GM18498 (cell line): ENCODE data around the gene MLLT3.

ENCODE experiments used
- ATAC-seq: cut with Tn5 transposase; IDR thresholded peaks from one replicate; pipeline ENCODE4 v1.9.1; 2021; ENCODE audit warnings: mild to moderate bottlenecking, moderate library complexity; ENCODE audit not compliant: unreplicated experiment

The MLLT3 gene

DNA sequence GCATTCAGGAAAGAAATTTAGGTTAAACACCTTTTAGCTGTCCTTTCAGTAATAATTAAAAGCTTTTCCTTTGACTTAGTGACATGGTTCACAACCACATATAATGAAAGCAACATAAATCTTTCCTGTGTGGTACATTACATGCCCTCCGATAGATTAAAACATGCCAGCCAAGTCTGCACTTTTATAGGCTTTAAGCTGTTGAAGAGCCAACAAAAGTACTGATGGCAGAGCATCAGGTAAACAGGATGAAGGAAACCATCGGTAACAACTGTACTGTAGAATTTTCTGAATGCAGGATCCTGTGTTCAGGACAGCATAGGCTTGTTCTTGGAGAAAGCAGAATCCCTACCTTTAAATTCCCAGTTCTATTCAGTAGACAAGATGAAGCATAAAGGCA lies 226.6 kb downstream of the MLLT3 start:
- ATAC-seq, result no peak

GRCh38 chr9:20394969-20395368 lies 227.3 kb downstream of the MLLT3 start:
- ATAC-seq, result no peak

GRCh38 chr9:20391208-20391607 lies 231.1 kb downstream of the MLLT3 start:
- ATAC-seq, result no peak

- ATAC-seq, result no peak
Observed at GRCh38 chr9:20390400-20390799, 231.9 kb downstream of the MLLT3 start.

- ATAC-seq, result no peak
Observed at GRCh38 chr9:20387062-20387461, 235.2 kb downstream of the MLLT3 start.

GRCh38 chr9:20384642-20385041 lies 237.7 kb downstream of the MLLT3 start:
- ATAC-seq, result no peak

- ATAC-seq, result peak; percentile 50
Observed at GRCh38 chr9:20382460-20383071, 239.7 kb downstream of the MLLT3 start.

DNA sequence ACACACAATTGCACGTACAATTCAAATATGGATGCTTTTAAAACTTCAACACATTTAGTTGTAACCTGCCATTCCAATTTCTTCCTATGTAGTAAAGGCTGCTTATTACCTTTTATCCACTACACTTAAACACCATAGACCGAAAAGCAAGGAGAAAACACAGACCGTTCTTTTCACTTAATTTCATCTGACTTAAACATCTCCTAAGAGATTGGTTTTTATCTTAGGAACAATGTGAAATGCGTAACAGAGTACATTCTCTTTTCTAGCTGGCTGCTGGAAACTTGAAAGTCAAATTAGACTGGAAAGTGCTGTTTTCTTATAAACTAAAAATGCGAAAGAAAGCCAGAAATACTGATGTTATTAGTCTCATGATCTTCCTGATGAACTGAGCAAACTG lies 241.8 kb downstream of the MLLT3 start:
- no peak for ATAC-seq

- ATAC-seq, result no peak
Observed at GRCh38 chr9:20379804-20380225, 242.5 kb downstream of the MLLT3 start.

- ATAC-seq, result no peak
Observed at GRCh38 chr9:20378851-20379250, 243.4 kb downstream of the MLLT3 start.

DNA sequence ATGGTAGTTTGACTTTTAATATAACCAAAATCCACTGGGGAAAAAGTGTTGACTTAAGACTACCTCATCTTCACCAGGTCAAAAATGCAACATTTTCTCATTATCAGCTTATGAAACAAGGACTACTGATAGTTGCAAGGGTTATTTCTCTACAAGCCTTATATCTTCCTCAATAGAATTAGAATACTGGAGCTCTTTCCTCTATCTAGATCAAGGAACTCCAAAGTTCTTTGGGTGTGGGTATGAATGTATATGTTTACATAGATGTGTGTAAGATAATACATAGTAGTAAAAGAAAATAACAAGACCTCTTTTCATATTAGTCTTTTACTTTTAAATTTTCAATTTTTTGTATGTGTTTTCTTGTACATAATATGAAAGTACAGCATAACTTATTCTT lies 244.5 kb downstream of the MLLT3 start:
- no peak for ATAC-seq

DNA sequence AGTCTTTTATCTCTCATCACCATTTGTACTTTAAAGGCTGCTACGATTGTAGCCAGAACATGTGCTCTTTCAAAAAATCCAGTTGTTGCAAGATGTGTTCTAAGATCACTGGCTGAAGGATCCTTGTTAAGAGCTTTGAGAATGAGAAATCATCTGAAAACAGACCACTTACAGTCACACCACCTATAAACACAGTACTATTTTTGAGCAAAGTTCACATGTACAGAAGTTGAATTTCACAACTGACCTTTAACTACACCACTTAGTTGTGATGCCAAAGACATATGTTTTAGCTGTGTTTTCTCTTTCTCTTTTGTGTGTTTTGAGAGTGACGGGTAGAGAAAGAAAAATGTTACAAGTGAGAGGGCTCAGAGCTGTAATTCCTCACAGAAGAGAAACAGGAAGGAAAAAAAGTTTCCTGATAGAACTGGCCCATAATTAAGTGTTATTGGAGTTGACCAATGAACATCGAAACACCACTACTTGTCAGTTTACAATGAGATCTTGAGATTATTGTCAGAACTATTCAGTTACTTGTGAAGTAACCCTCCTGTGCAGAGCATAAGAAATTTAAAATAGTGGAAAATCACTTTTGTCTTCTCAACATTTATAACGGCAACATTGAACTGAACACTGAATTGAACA lies 245.4 kb downstream of the MLLT3 start:
- ATAC-seq, result peak; percentile 70

- no peak for ATAC-seq
Observed at GRCh38 chr9:20376042-20376441, 246.3 kb downstream of the MLLT3 start.

GRCh38 chr9:20373263-20373662 lies 249.0 kb downstream of the MLLT3 start:
- peak; percentile 59 for ATAC-seq

DNA sequence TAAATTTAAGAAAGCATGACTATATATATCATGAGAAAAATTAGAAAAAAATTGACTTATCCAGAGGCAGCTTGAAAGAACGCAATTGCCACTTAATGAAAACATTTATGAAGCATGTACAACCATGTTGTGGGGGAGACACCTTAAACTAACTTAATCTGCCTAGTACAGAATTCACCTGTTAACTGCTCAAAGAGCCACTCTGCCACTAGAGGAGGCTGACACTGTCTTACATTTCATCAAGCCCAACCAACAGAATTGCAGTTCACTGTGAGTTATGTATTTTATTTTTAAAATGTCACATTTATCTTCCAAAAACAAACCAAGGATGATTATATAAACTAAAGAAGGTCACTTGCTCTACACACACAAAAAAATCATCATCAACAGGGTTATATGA lies 252.9 kb downstream of the MLLT3 start:
- ATAC-seq, result no peak

DNA sequence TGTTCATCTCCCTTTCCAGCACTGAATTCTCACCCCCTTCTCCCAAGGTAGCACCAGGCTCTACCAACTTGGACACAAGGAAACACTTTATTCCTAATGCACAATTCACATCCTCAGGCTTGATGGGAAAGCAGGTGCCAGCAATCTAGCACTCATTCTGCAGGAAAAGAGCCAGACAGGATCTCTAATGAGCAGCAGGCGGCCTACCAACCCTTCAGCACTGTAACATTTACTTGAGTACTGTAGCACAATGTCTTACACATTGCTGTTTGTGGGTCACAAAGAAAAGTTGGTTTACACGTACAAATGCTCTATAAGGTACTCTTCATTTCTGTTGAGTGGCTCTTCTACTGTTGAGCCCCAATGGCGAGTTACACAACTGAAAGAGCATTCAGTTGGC lies 254.4 kb downstream of the MLLT3 start:
- ATAC-seq, result no peak

- ATAC-seq, result no peak
Observed at GRCh38 chr9:20364959-20365358, 257.3 kb downstream of the MLLT3 start.

- ATAC-seq, result no peak
Observed at GRCh38 chr9:20363233-20363632, 259.1 kb downstream of the MLLT3 start.

DNA sequence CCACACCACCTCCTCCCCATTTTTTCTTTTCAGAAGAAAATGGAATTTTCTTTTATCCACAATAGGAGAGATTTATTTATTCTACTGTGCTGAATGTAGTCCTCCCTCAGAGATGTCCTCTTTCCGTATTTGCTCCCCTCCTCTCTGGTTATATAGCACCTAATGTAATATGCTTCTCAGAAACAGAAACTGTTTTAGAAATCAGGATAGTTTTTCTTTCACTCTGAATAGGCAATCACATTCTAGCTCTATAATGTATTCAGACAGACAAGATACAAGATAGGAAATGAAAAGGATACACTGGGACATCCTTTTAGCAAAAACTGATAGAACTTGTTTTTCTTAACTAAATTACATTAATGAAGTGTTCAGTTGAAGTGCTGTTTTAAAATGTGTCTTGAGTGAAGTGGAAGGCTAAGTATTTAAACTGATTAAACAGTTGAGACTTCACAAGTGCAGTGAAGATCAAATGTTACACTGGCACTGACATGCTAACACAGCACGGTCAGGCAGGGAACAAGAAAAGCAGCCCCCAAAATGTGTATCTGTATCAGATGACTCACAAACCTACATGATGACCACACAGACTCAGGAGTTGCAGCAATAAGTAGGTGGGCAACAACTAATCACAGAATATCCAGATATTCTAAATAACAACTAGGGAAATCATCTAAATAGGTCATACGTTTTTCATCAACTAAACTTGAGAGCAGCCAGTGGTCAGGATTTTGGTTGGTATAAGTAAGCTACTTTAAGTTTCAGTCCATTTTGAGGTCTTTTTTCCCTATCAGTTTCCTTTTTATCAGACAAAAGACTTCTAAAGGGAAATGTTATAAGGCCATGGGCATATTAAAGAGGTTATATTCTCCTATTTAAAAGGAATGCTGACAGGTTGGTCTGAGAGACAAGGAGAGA lies 260.4 kb downstream of the MLLT3 start:
- ATAC-seq, result peak; percentile 85

DNA sequence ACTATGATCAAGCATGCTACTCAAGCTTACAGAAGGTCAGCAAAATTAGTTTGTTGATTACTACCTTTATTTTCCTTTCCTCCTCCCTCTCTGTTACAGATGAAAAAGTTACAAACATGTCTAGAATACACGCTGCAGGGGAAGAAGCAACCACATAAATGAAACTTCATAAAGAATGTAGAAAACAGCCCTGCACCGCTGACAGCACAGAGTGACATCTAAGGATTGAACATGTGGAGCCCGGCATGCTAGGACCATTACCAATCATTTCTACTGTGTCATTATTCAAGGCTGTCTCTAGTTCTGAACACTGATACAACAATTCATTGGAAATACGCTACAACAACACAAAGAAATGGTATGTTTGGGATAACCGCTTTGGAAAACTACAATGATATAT lies 261.1 kb downstream of the MLLT3 start:
- ATAC-seq, result no peak

DNA sequence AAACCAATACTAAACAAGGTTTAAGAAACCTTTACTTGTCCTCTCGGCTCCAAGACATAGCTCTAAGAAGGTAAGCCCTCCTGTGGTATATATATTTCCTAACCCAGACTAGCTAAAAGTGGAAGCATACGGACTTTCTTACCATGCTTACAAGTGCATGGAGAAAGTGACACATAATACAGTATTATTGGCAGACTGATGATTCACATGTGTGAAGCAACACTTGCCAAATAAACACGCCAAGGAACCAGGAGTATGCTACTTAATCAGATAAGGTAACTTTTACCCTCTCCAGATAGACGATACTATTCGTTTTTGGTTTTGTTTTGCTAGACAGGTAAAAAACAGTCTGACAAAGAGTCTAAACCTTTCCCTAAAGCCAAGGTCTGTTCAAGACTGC lies 264.1 kb downstream of the MLLT3 start:
- no peak for ATAC-seq

DNA sequence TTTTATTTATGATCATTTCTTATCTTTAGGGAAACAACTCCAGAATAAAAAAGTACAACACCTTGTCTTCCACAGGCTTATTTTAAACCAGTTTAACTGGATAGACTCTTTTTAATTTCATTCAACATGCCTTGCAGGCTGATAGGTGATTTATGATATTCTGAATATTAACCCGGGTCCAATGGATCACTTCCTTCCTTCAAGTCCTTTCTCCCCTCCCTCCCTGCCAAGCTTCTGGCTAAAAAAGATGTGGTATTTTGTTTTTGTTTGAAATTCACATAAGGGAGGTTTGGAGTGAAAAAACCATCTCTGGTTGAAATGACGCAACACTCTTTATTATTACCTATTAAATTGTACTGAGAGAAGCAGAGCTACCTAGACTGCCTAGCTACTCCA lies 265.3 kb downstream of the MLLT3 start:
- ATAC-seq, result no peak
